GM12878 (cell line): ENCODE measurements around the gene HENMT1. TPM values are rescaled to one million over a fixed set of nuclear protein-coding genes. Genes with fewer than 3 reads are reported as not detected.

Experiments
- ATAC-seq: fragments of 200-7000 bp; cut with Tn5 transposase; 3 replicates; pipeline ENCODE4 v1.9.1; 2020; ENCODE audit warnings: mild to moderate bottlenecking, moderate library complexity
- BruUV-seq: library from RNA; stranded (reverse); fragments of 400-500 nt; replicated peaks from 2 replicates; lab custom pipeline; 2021; lab: Mats Ljungman, UMichigan
- CTCF ChIA-PET: fragments of 300-600 bp; sonication (Branson Sonifier 250); formaldehyde crosslinking; extraction: SDS; loops from one replicate; lab custom pipeline; 2021; ENCODE audit warnings: inconsistent platforms; lab: Yijun Ruan, JAX
- POLR2A ChIA-PET: fragments of 350-600 bp; formaldehyde crosslinking; extraction: SDS; loops from one replicate; lab custom pipeline; 2021; ENCODE audit warnings: inconsistent platforms; lab: Charles Lee
- RAD21 ChIA-PET: fragments of 300-600 bp; sonication (Branson Sonifier 250); formaldehyde crosslinking; loops from one replicate; lab custom pipeline; 2023; ENCODE audit warnings: antibody characterized with exemption; ENCODE audit not compliant: unreplicated experiment; lab: Charles Lee
- SMC1A ChIA-PET: fragments of 300-600 bp; sonication (Branson Sonifier 250); formaldehyde crosslinking; loops from one replicate; lab custom pipeline; 2023; ENCODE audit not compliant: unreplicated experiment, uncharacterized antibody; lab: Charles Lee
- DNase-seq: peaks from one replicate; pipeline ENCODE4 v3.0.0-alpha.2; 2011; ENCODE audit warnings: low read depth, low spot score
- FAIRE-seq: peaks from 3 replicates; lab custom pipeline; 2011; peaks lifted over from hg19 to GRCh38; lab: Jason Lieb, UNC
- H2AFZ ChIP-seq: 2 replicates; pipeline ENCODE4 v1.6.0; 2011; ENCODE audit warnings: low read depth, low read length, control low read depth; ENCODE audit not compliant: control insufficient read depth
- H3K27ac ChIP-seq: 2 replicates; pipeline ENCODE4 v1.5.1; 2011; ENCODE audit warnings: control low read depth; ENCODE audit not compliant: control insufficient read depth, insufficient read depth
- H3K27me3 ChIP-seq, 2 experiments: replicated peaks in 1 of 2; 2 replicates each; pipeline versions ENCODE4 v1.6.0 to v1.6.1; 2011; ENCODE audit warnings: low read length in 1 of 2; ENCODE audit not compliant: control insufficient read depth in 2 of 2, insufficient read depth in 2 of 2
- H3K36me3 ChIP-seq, 2 experiments: 2 replicates each; pipeline ENCODE4 v1.5.1; 2011; ENCODE audit warnings: low read length in 1 of 2; ENCODE audit not compliant: control insufficient read depth in 2 of 2, insufficient read depth in 2 of 2
- H3K4me1 ChIP-seq: 2 replicates; pipeline ENCODE4 v1.6.1; 2011; ENCODE audit warnings: mild to moderate bottlenecking, low read length, moderate library complexity, mixed read lengths; ENCODE audit not compliant: control insufficient read depth, insufficient read depth
- H3K4me2 ChIP-seq: 2 replicates; pipeline ENCODE4 v1.6.0; 2011; ENCODE audit warnings: control low read depth; ENCODE audit not compliant: control insufficient read depth, insufficient read depth
- H3K4me3 ChIP-seq: fragments of 200-600 bp; sonication (generic); 2 replicates; pipeline ENCODE4 v1.5.1; 2016
- H3K79me2 ChIP-seq: 2 replicates; pipeline ENCODE4 v1.6.0; 2011; ENCODE audit warnings: low read length; ENCODE audit not compliant: control insufficient read depth, insufficient read depth
- H3K9ac ChIP-seq: 2 replicates; pipeline ENCODE4 v1.8.0; 2011; ENCODE audit warnings: low read length, control low read depth, mixed read lengths; ENCODE audit not compliant: control insufficient read depth, insufficient read depth
- H3K9me3 ChIP-seq: replicated peaks from 3 replicates; pipeline ENCODE4 v1.5.1; 2011; ENCODE audit warnings: mild to moderate bottlenecking, low read length; ENCODE audit not compliant: control insufficient read depth, insufficient read depth
- H4K20me1 ChIP-seq: 2 replicates; pipeline ENCODE4 v1.6.0; 2011; ENCODE audit not compliant: control insufficient read depth, insufficient read depth
- ASH2L ChIP-seq: fragments of 300-600, 200-600 bp; sonication (generic); IDR thresholded peaks from 2 replicates; pipeline ENCODE4 v1.6.1; 2017; ENCODE audit warnings: low read depth, mild to moderate bottlenecking, borderline replicate concordance
- CHD4 ChIP-seq: fragments of 200-600 bp; sonication (generic); IDR thresholded peaks from 2 replicates; pipeline ENCODE4 v1.6.1; 2016; ENCODE audit warnings: mild to moderate bottlenecking
- E4F1 ChIP-seq: fragments of 450-650 bp; IDR thresholded peaks from 2 replicates; pipeline ENCODE4 v1.6.1; 2018; ENCODE audit warnings: borderline replicate concordance, mild to moderate bottlenecking; ENCODE audit not compliant: partially characterized antibody
- JUNB ChIP-seq: IDR thresholded peaks from 2 replicates; pipeline ENCODE4 v1.6.1; 2016; ENCODE audit warnings: antibody characterized with exemption, mild to moderate bottlenecking
- MYC ChIP-seq: IDR thresholded peaks from 2 replicates; pipeline ENCODE4 v1.6.1; 2011; ENCODE audit warnings: mild to moderate bottlenecking, low read length, moderate library complexity, inconsistent platforms; ENCODE audit not compliant: insufficient read depth, insufficient replicate concordance, insufficient read length, severe bottlenecking
- PAX8 ChIP-seq: fragments of 450-650 bp; IDR thresholded peaks from 2 replicates; pipeline ENCODE4 v1.6.1; 2017; ENCODE audit warnings: mild to moderate bottlenecking, moderate library complexity
- POLR2A ChIP-seq: IDR thresholded peaks from 2 replicates; pipeline ENCODE4 v1.6.1; 2011; ENCODE audit warnings: low read depth, mild to moderate bottlenecking, low read length
- SMAD1 ChIP-seq: fragments of 450-650 bp; IDR thresholded peaks from 2 replicates; pipeline ENCODE4 v1.6.1; 2018; ENCODE audit warnings: mild to moderate bottlenecking, low read depth; ENCODE audit not compliant: partially characterized antibody
- SP1 ChIP-seq: IDR thresholded peaks from one replicate; pipeline ENCODE4 v1.6.1; 2011; ENCODE audit warnings: low read depth, low read length
- WRNIP1 ChIP-seq: IDR thresholded peaks from 2 replicates; pipeline ENCODE4 v1.6.1; 2011; ENCODE audit warnings: low read depth, low read length, improper control_type of control experiment, borderline replicate concordance
- YY1 ChIP-seq: IDR thresholded peaks from 2 replicates; pipeline ENCODE4 v1.6.1; 2011; ENCODE audit warnings: low read depth, mild to moderate bottlenecking, low read length
- WGBS: methylation state at CpG from one replicate; pipeline ENCODE4 v1.1.6; 2016; ENCODE audit warnings: low lambda C conversion rate; ENCODE audit not compliant: insufficient replicate concordance, insufficient coverage; ENCODE audit errors: missing lambda C conversion rate; 5-methylcytosine and 5-hydroxymethylcytosine counted together
- in situ Hi-C: fragments of 300-500 bp; cut with MboI; formaldehyde crosslinking; loops from 9 replicates; pipeline ENCODE4 v1.14.3; 2018; ENCODE audit warnings: mixed read lengths
- intact Hi-C: fragments of 100-400 bp; cut with micrococcal nuclease; formaldehyde crosslinking; loops from one replicate; pipeline ENCODE4 v1.14.2; 2022; ENCODE audit not compliant: unreplicated experiment
- polyA plus RNA-seq, 11 experiments: library from polyadenylated mRNA; depleted of rRNA in 4 of 11; unstranded in 6 of 11; stranded (reverse) in 5 of 11; fragments of >200 nt; fragmentation: Nextera tagmentation in 4 of 11; fragmentation: Illumina TruSeq in 1 of 11; extraction: Ambion mirVana in 4 of 11; extraction: Trizol in 1 of 11; gene quantifications; 1 replicate in 1 of 11; 2 replicates in 10 of 11; pipeline versions ENCODE4 v1.2.1 to v1.2.3, GENCODE V29; 2011 to 2016; ENCODE audit warnings: inconsistent platforms in 2 of 11, missing spikeins in 2 of 11, low read depth in 1 of 11
- total RNA-seq, 4 experiments: library from RNA; depleted of rRNA in 3 of 4; stranded (reverse); fragments of >200 nt in 3 of 4; fragmentation: Illumina TruSeq in 1 of 4; extraction: Trizol in 1 of 4; gene quantifications; 2 replicates each; pipeline versions ENCODE4 v1.2.1 to v1.2.3, GENCODE V29; 2013 to 2021
- TF ChIP-seq, protein P1 (sequence below): fragments of 450-650 bp; IDR thresholded peaks from 2 replicates; pipeline ENCODE4 v1.6.1; 2017; ENCODE audit warnings: low read depth, mild to moderate bottlenecking, moderate library complexity

Gene HENMT1
- total and polyA plus RNA-seq, 10 of the 15 experiments (the other 5 are each of a cell fraction or from before 2014, with no cell fraction given): 4.4 to 15.6 (median 10.4) TPM

DNA sequence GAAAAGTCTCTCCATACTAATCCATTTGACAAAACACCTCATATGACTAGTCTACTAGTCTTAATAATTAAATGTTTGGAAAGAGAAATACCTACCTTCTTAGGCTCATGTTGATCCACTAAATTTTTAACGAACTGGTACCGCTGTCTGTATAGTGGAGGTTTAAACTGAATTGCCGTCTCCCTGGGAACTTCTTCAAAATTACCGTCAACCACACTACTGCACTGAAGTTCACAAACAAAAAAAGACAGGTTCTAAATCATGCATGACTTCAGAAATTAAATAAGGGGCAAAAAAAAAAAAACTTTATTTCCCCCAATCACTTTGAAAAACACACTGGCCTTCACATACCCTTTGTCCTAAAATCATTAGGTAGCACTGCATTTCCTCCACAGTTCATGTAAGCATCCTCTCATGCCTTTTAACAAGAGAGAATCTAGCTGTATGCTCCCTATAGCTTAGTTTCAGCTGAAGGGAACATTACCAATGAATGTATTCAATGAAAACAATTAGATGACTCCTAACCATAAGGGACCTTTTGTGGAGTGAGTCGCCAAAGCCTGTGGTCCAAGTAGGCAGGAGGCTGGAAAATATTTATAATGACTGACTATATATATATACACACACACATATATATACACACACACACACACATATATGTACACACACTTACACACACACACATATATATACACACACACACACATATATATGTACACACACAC, 3.4 kb downstream of the HENMT1 start:
- Histone ChIP-seq H2AFZ (no peak overlapping the region), H3K36me3 (no peaks in the 10 kb centered on the region), H3K27me3 (no peaks in the 10 kb centered on the region), H3K4me2 (no peak overlapping the region), H3K79me2 (no peaks in the 10 kb centered on the region; the same call in 1 of the 2 replicates), H3K4me3 (no peak overlapping the region), H3K4me1 (peaks cover 10% of the 10 kb centered on the region; the same call in 1 of the 2 replicates), H3K9me3 (no peaks in the 10 kb centered on the region), H4K20me1 (no peaks in the 10 kb centered on the region), H3K9ac (no peak overlapping the region), H3K27ac (no peak overlapping the region)
- intact Hi-C loops: no loop called here
- TF ChIP-seq YY1: no peak
- WGBS: 92% methylated on average over 5 of the region's 5 CpGs
- FAIRE-seq (no peak), ATAC-seq (no peak), DNase-seq (no peak)
- SMC1A ChIA-PET: interaction anchor here (0.6 kb wide), 2 partner anchors 9 to 20 kb away, joined by 3 to 4 read pairs; no protein-coding TSS in a partner anchor
- CTCF ChIA-PET: no interaction called here
- RAD21 ChIA-PET: no interaction called here
- no TSS peak for BruUV-seq
- in situ Hi-C loops: no loop called here
- POLR2A ChIA-PET: no interaction called here

- H3K4me2 ChIP-seq: no peak overlapping the region
- H3K4me3 ChIP-seq: no peak overlapping the region
- in situ Hi-C loops: no loop called here
- H3K27me3 ChIP-seq: no peaks in the 10 kb centered on the region
- H3K36me3 ChIP-seq: no peaks in the 10 kb centered on the region
- CTCF ChIA-PET: no interaction called here
- DNase-seq (no peak), FAIRE-seq (no peak), ATAC-seq (no peak)
- POLR2A ChIA-PET: no interaction called here
- no peaks in the 10 kb centered on the region for H3K4me1 ChIP-seq
- BruUV-seq: no TSS peak
- no peaks in the 10 kb centered on the region for H4K20me1 ChIP-seq
- H3K9ac ChIP-seq: no peak overlapping the region
- H3K27ac ChIP-seq: no peak overlapping the region
- H3K9me3 ChIP-seq: no peaks in the 10 kb centered on the region
- RAD21 ChIA-PET: no interaction called here
- intact Hi-C loops: no loop called here
- SMC1A ChIA-PET: no interaction called here
- 52% methylated on average over 2 of the region's 2 CpGs for WGBS
- H3K79me2 ChIP-seq: no peaks in the 10 kb centered on the region
- no peak overlapping the region for H2AFZ ChIP-seq
- TF ChIP-seq CHD4: no peak
- no peak for TF ChIP-seq JUNB
- no peak for TF ChIP-seq E4F1
- TF ChIP-seq MYC: no peak
- TF ChIP-seq WRNIP1: no peak
- no peak for TF ChIP-seq YY1
- TF ChIP-seq POLR2A: no peak
- TF ChIP-seq ASH2L: no peak
- TF ChIP-seq PAX8: no peak
- TF ChIP-seq, protein P1, sequence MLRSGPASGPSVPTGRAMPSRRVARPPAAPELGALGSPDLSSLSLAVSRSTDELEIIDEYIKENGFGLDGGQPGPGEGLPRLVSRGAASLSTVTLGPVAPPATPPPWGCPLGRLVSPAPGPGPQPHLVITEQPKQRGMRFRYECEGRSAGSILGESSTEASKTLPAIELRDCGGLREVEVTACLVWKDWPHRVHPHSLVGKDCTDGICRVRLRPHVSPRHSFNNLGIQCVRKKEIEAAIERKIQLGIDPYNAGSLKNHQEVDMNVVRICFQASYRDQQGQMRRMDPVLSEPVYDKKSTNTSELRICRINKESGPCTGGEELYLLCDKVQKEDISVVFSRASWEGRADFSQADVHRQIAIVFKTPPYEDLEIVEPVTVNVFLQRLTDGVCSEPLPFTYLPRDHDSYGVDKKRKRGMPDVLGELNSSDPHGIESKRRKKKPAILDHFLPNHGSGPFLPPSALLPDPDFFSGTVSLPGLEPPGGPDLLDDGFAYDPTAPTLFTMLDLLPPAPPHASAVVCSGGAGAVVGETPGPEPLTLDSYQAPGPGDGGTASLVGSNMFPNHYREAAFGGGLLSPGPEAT: no peak
- TF ChIP-seq SP1: no peak
- TF ChIP-seq SMAD1: no peak
These were observed 7.3 kb downstream of the HENMT1 start for GRCh38 chr1:108653431-108654105.
